ENCODE data around the gene AGBL2. TPM values are rescaled to one million over a fixed set of nuclear protein-coding genes. Genes with fewer than 3 reads are reported as not detected.
"Not testable (repeated sequence)": the region's sequence is repeated elsewhere in the genome, so short reads cannot be mapped to it uniquely, and the experiment has no call there.

Gene AGBL2
- total RNA-seq, 1 experiment from 2014 or later, result not detected

DNA sequence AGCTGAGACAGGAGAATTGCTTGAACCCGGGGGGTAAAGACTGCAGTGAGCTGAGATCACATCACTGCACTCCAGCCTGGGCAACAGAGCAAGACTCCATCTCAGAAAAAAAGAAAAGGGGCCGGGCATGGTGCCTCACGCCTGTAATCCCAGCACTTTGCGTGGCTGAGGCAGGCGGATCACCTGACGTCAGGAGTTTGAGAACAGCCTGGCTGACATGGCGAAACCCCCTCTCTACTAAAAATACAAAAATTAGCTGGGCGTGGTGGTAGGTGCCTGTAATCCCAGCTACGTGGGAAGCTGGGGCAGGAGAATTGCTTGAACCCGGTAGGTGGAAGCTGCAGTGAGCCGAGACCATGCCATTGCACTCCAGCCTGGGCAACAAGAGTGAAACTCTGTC is 78.8 kb downstream of the AGBL2 start:
- POLR2A ChIA-PET, result not testable (repeated sequence)
- H3K79me2 ChIP-seq (ENCODE audit: insufficient read depth, low read length), result peaks cover 39% of the 10 kb centered on the region

DNA sequence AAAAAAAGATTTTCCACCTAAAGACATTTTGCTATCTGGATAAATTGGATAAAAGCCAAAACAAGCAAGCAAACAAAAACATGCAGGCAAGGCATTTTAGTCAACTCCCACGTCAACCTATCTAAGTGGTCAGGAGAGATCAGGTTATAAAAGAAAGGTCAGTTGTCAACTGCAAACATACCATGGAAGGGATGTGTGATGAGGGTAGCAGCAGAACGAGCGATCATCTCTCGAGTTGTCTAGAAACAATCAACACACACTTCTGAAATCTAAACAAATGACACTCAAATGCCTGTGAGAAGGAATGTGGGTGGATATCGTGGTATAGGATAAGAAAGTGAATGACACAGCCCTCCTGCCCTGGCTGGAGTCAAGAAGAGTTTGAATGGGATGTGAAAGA is 83.7 kb downstream of the AGBL2 start:
- Histone ChIP-seq H3K9ac (ENCODE audit: low read length) (no peak overlapping the region), H3K4me2 (ENCODE audit: low read length) (no peak overlapping the region), H3K27me3 (ENCODE audit: insufficient read depth, low read length) (no peaks in the 10 kb centered on the region), H3K36me3 (ENCODE audit: control insufficient read depth in 1 of 2, insufficient read depth in 2 of 2, low read length in 2 of 2) (peaks cover 44 to 50% of the 10 kb centered on the region in 2 experiments), H2AFZ (ENCODE audit: low read depth, low read length, poor library complexity, severe bottlenecking) (no peak overlapping the region), H3K4me1 (ENCODE audit: control insufficient read depth in 1 of 2, insufficient read depth in 2 of 2, low read length in 2 of 2) (no peaks in the 10 kb centered on the region), H3K27ac (ENCODE audit: low read depth, low read length) (no peak overlapping the region), H3K9me2 (ENCODE audit: insufficient read depth) (no peaks in the 10 kb centered on the region), H3K9me3 (ENCODE audit: control insufficient read depth in 1 of 2, insufficient read depth in 1 of 2, low read depth in 1 of 2, low read length in 2 of 2) (no peaks in the 10 kb centered on the region), H3K4me3 (replicated peaks in 1 of 2; ENCODE audit: low read depth in 1 of 2, low read length in 2 of 2) (no peak overlapping the region), H4K20me1 (ENCODE audit: insufficient read depth) (no peaks in the 10 kb centered on the region), H3K79me2 (ENCODE audit: insufficient read depth, low read length) (no peaks in the 10 kb centered on the region)
- no TSS peak for BruUV-seq (replicated peaks)
- no peak for ATAC-seq
- RAD21 ChIA-PET (ENCODE audit: low non-redundant PET in 1 of 2, low total read pairs in 2 of 2, uncharacterized antibody in 2 of 2, unreplicated experiment in 2 of 2), result no interaction called here
- intact Hi-C loops (cut with micrococcal nuclease), result no loop called here
- TF ChIP-seq SRF (IDR thresholded peaks at IDR 0.05; ENCODE audit: low read depth), result no peak
- CTCF ChIA-PET, result no interaction called here
- POLR2A ChIA-PET, result no interaction called here
- DNase-seq (ENCODE audit: low read depth, low spot score), result no peak

More for the DNA sequence above, 78.8 kb downstream of the AGBL2 start:
- H3K9me2 ChIP-seq (ENCODE audit: insufficient read depth); H3K9me3 ChIP-seq (ENCODE audit: control insufficient read depth in 1 of 2, insufficient read depth in 1 of 2, low read depth in 1 of 2, low read length in 2 of 2); H3K4me1 ChIP-seq (ENCODE audit: control insufficient read depth in 1 of 2, insufficient read depth in 2 of 2, low read length in 2 of 2); H3K27me3 ChIP-seq (ENCODE audit: insufficient read depth, low read length); H3K4me3 ChIP-seq (replicated peaks in 1 of 2; ENCODE audit: low read depth in 1 of 2, low read length in 2 of 2); DNase-seq (ENCODE audit: low read depth, low spot score); RAD21 ChIA-PET (ENCODE audit: low non-redundant PET in 1 of 2, low total read pairs in 2 of 2, uncharacterized antibody in 2 of 2, unreplicated experiment in 2 of 2); intact Hi-C loops (cut with micrococcal nuclease); H2AFZ ChIP-seq (ENCODE audit: low read depth, low read length, poor library complexity, severe bottlenecking); H4K20me1 ChIP-seq (ENCODE audit: insufficient read depth); BruUV-seq (replicated peaks); CTCF ChIA-PET; H3K9ac ChIP-seq (ENCODE audit: low read length); H3K27ac ChIP-seq (ENCODE audit: low read depth, low read length); ATAC-seq; H3K4me2 ChIP-seq (ENCODE audit: low read length): not testable (repeated sequence)
- H3K36me3 ChIP-seq (ENCODE audit: control insufficient read depth in 1 of 2, insufficient read depth in 2 of 2, low read length in 2 of 2), result peaks cover 27 to 40% of the 10 kb centered on the region in 2 experiments

DNA sequence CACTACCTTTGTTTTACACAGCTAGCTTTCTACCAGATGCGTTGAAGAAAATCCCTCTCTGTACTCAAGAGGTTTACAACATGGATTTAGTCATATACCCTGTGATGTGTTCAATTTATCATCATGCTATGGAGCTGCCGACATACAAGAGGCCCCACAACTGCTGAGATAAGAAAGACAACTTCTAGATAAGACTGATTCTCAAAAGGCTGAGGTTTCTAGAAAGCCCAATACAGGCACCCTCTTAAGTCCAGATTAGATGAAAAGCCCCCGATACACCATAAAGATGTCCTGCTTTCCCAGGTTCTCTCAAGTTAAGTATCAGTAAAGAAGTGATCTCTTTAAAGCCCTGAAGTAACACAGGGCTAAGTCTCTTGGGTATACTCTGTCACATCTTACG is 87.1 kb downstream of the AGBL2 start:
- Histone ChIP-seq H2AFZ (ENCODE audit: low read depth, low read length, poor library complexity, severe bottlenecking) (no peak overlapping the region), H3K27me3 (ENCODE audit: insufficient read depth, low read length) (no peaks in the 10 kb centered on the region), H3K36me3 (ENCODE audit: control insufficient read depth in 1 of 2, insufficient read depth in 2 of 2, low read length in 2 of 2) (peaks cover 47 to 48% of the 10 kb centered on the region in 2 experiments), H4K20me1 (ENCODE audit: insufficient read depth) (no peaks in the 10 kb centered on the region), H3K4me1 (ENCODE audit: control insufficient read depth in 1 of 2, insufficient read depth in 2 of 2, low read length in 2 of 2) (no peaks in the 10 kb centered on the region), H3K9me2 (ENCODE audit: insufficient read depth) (no peaks in the 10 kb centered on the region), H3K9me3 (ENCODE audit: control insufficient read depth in 1 of 2, insufficient read depth in 1 of 2, low read depth in 1 of 2, low read length in 2 of 2) (no peaks in the 10 kb centered on the region), H3K27ac (ENCODE audit: low read depth, low read length) (no peak overlapping the region), H3K4me2 (ENCODE audit: low read length) (no peak overlapping the region), H3K79me2 (ENCODE audit: insufficient read depth, low read length) (no peaks in the 10 kb centered on the region), H3K4me3 (replicated peaks in 1 of 2; ENCODE audit: low read depth in 1 of 2, low read length in 2 of 2) (no peak overlapping the region), H3K9ac (ENCODE audit: low read length) (no peak overlapping the region)
- ChIA-PET POLR2A (interaction anchor here (0.9 to 1.5 kb wide), 2 partner anchors 9 to 11 kb away, joined by 3 read pairs; no protein-coding TSS in a partner anchor), CTCF (no interaction called here), RAD21 (ENCODE audit: low non-redundant PET in 1 of 2, low total read pairs in 2 of 2, uncharacterized antibody in 2 of 2, unreplicated experiment in 2 of 2) (no interaction called here)
- TF ChIP-seq, protein P1, sequence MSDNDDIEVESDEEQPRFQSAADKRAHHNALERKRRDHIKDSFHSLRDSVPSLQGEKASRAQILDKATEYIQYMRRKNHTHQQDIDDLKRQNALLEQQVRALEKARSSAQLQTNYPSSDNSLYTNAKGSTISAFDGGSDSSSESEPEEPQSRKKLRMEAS (IDR thresholded peaks at IDR 0.05), result no peak
- TF ChIP-seq ELF1 (IDR thresholded peaks at IDR 0.05; ENCODE audit: borderline replicate concordance, low read depth) (no peak), ZNF274 (IDR thresholded peaks at IDR 0.05; ENCODE audit: low read depth, low read length) (no peak), SIN3A (IDR thresholded peaks at IDR 0.05; ENCODE audit: low read depth) (no peak), EZH2 (IDR thresholded peaks at IDR 0.05) (no peak), FOSL1 (IDR thresholded peaks at IDR 0.05; ENCODE audit: low read depth) (no peak), JUND (IDR thresholded peaks at IDR 0.05) (no peak), ZFX (IDR thresholded peaks at IDR 0.05) (no peak)
- TF ChIP-seq, protein P2, sequence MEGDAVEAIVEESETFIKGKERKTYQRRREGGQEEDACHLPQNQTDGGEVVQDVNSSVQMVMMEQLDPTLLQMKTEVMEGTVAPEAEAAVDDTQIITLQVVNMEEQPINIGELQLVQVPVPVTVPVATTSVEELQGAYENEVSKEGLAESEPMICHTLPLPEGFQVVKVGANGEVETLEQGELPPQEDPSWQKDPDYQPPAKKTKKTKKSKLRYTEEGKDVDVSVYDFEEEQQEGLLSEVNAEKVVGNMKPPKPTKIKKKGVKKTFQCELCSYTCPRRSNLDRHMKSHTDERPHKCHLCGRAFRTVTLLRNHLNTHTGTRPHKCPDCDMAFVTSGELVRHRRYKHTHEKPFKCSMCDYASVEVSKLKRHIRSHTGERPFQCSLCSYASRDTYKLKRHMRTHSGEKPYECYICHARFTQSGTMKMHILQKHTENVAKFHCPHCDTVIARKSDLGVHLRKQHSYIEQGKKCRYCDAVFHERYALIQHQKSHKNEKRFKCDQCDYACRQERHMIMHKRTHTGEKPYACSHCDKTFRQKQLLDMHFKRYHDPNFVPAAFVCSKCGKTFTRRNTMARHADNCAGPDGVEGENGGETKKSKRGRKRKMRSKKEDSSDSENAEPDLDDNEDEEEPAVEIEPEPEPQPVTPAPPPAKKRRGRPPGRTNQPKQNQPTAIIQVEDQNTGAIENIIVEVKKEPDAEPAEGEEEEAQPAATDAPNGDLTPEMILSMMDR (IDR thresholded peaks at IDR 0.05 in 2 of 3, conservative IDR thresholded peaks at IDR 0.05 in 1 of 3; ENCODE audit: borderline replicate concordance in 1 of 3, insufficient read depth in 1 of 3, low read depth in 2 of 3, low read length in 2 of 3), result no peak
- intact Hi-C loops (cut with micrococcal nuclease), result no loop called here
- no peak for DNase-seq (ENCODE audit: low read depth, low spot score)
- BruUV-seq (replicated peaks), result no TSS peak
- ATAC-seq, result no peak
